ENCODE data around the gene RETREG3. TPM values are rescaled to one million over a fixed set of nuclear protein-coding genes. Genes with fewer than 3 reads are reported as not detected.

RETREG3 gene
- total RNA-seq, 1 experiment from 2014 or later = 38.5 TPM

DNA sequence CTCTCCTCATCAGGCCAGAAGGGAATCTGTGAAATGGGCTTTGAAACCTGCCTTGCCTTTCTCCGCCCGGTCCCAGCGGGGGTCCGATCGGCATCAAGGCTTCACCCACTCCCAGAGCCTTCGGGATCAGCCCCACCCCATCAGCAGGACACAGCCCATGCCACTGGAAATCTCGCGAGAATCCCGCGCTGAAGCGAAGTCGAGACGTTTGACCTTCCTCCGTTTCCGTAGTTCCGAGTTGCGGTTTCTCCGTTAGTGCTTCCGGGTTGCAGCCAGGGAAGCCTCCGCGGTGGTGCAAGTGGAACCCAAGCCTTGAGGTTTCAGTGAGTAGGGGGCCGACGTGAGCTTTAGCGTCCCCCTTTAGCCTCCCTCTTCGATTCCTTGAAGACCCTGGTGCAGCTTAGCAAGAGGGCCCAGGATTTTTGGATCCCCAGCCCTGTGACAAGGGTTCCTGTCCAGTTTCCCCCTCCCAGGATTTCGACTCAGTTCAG lies 47.2 kb downstream of the RETREG3 start, which contains the start of gene COASY:
TSS of gene COASY (plus strand) at position 252 of the 491 bp plus-strand sequence. CDS start 475 bp downstream, outside the sequence.
- peak; percentile 79 for ATAC-seq
- H3K27me3 ChIP-seq (ENCODE audit: insufficient read depth, low read length) = no peaks in the 10 kb centered on the region
- CTCF ChIA-PET = no interaction called here
- H3K4me3 ChIP-seq (replicated peaks in 1 of 2; ENCODE audit: low read depth in 1 of 2, low read length in 2 of 2) = peak within 1 kb of the TSS; percentile 99 to 100
- intact Hi-C loops (cut with micrococcal nuclease) = no loop called here
- H4K20me1 ChIP-seq (ENCODE audit: insufficient read depth) = no peaks in the 10 kb centered on the region
- no peak within 1 kb of the TSS for H2AFZ ChIP-seq (ENCODE audit: low read depth, low read length, poor library complexity, severe bottlenecking)
- no peaks in the 10 kb centered on the region for H3K9me2 ChIP-seq (ENCODE audit: insufficient read depth)
- H3K9me3 ChIP-seq (ENCODE audit: control insufficient read depth in 1 of 2, insufficient read depth in 1 of 2, low read depth in 1 of 2, low read length in 2 of 2) = no peaks in the 10 kb centered on the region
- peak; percentile 98 for DNase-seq (ENCODE audit: low read depth, low spot score)
- H3K9ac ChIP-seq (ENCODE audit: low read length) = peak within 1 kb of the TSS; percentile 99
- H3K4me1 ChIP-seq (ENCODE audit: control insufficient read depth in 1 of 2, insufficient read depth in 2 of 2, low read length in 2 of 2) = peaks cover 30 to 49% of the 10 kb centered on the region in 2 experiments
- H3K4me2 ChIP-seq (ENCODE audit: low read length) = peak within 1 kb of the TSS; percentile 99
- H3K79me2 ChIP-seq (ENCODE audit: insufficient read depth, low read length) = peaks cover 29% of the 10 kb centered on the region
- H3K27ac ChIP-seq (ENCODE audit: low read depth, low read length) = peak within 1 kb of the TSS; percentile 89
- no TSS peak for BruUV-seq (replicated peaks)
- RAD21 ChIA-PET (ENCODE audit: low non-redundant PET in 1 of 2, low total read pairs in 2 of 2, uncharacterized antibody in 2 of 2, unreplicated experiment in 2 of 2) = no interaction called here
- H3K36me3 ChIP-seq (ENCODE audit: control insufficient read depth in 1 of 2, insufficient read depth in 2 of 2, low read length in 2 of 2) = peaks cover 10 to 27% of the 10 kb centered on the region in 2 experiments; a peak in 3 of 4 replicates
- POLR2A ChIA-PET = interaction anchor here (0.6 kb wide), 1 partner anchor 210 kb away, joined by 3 read pairs; no protein-coding TSS in a partner anchor
- peak; percentile 61 for TF ChIP-seq POLR2A (IDR thresholded peaks at IDR 0.05; ENCODE audit: borderline replicate concordance, extremely low read depth, insufficient read depth, insufficient read length)
- no peak for TF ChIP-seq TCF7L2 (IDR thresholded peaks at IDR 0.05; ENCODE audit: borderline replicate concordance, extremely low read depth, insufficient read depth, insufficient read length)
- peak; percentile 83 for TF ChIP-seq YY1 (IDR thresholded peaks at IDR 0.05; ENCODE audit: extremely low read depth, insufficient replicate concordance, low read depth, low read length)
- TF ChIP-seq SRF (IDR thresholded peaks at IDR 0.05; ENCODE audit: low read depth) = no peak
- TF ChIP-seq EZH2 (IDR thresholded peaks at IDR 0.05) = no peak
- TF ChIP-seq ZNF274 (IDR thresholded peaks at IDR 0.05; ENCODE audit: low read depth, low read length) = no peak
- TF ChIP-seq, protein P1, sequence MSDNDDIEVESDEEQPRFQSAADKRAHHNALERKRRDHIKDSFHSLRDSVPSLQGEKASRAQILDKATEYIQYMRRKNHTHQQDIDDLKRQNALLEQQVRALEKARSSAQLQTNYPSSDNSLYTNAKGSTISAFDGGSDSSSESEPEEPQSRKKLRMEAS (IDR thresholded peaks at IDR 0.05) = peak; percentile 89
- peak; percentile 93 for TF ChIP-seq SIN3A (IDR thresholded peaks at IDR 0.05; ENCODE audit: low read depth)
- no peak for TF ChIP-seq ATF3 (IDR thresholded peaks at IDR 0.05)
- peak; percentile 100 for TF ChIP-seq ZBTB33 (IDR thresholded peaks at IDR 0.05; ENCODE audit: extremely low read depth, insufficient replicate concordance, low read length)
- no peak for TF ChIP-seq CTCF (IDR thresholded peaks at IDR 0.05 in 2 of 3, conservative IDR thresholded peaks at IDR 0.05 in 1 of 3; ENCODE audit: borderline replicate concordance in 1 of 3, insufficient read depth in 1 of 3, low read depth in 2 of 3, low read length in 2 of 3)
- TF ChIP-seq, protein P2, sequence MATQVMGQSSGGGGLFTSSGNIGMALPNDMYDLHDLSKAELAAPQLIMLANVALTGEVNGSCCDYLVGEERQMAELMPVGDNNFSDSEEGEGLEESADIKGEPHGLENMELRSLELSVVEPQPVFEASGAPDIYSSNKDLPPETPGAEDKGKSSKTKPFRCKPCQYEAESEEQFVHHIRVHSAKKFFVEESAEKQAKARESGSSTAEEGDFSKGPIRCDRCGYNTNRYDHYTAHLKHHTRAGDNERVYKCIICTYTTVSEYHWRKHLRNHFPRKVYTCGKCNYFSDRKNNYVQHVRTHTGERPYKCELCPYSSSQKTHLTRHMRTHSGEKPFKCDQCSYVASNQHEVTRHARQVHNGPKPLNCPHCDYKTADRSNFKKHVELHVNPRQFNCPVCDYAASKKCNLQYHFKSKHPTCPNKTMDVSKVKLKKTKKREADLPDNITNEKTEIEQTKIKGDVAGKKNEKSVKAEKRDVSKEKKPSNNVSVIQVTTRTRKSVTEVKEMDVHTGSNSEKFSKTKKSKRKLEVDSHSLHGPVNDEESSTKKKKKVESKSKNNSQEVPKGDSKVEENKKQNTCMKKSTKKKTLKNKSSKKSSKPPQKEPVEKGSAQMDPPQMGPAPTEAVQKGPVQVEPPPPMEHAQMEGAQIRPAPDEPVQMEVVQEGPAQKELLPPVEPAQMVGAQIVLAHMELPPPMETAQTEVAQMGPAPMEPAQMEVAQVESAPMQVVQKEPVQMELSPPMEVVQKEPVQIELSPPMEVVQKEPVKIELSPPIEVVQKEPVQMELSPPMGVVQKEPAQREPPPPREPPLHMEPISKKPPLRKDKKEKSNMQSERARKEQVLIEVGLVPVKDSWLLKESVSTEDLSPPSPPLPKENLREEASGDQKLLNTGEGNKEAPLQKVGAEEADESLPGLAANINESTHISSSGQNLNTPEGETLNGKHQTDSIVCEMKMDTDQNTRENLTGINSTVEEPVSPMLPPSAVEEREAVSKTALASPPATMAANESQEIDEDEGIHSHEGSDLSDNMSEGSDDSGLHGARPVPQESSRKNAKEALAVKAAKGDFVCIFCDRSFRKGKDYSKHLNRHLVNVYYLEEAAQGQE (IDR thresholded peaks at IDR 0.05; ENCODE audit: low read depth) = no peak
- no peak for TF ChIP-seq EZH2phosphoT487 (IDR thresholded peaks at IDR 0.05; ENCODE audit: borderline replicate concordance)
- TF ChIP-seq JUND (IDR thresholded peaks at IDR 0.05) = no peak
- TF ChIP-seq EGR1 (IDR thresholded peaks at IDR 0.05; ENCODE audit: low read depth) = no peak
- no peak for TF ChIP-seq CEBPB (IDR thresholded peaks at IDR 0.05; ENCODE audit: low read depth)
- peak; percentile 81 for TF ChIP-seq POLR2AphosphoS5 (IDR thresholded peaks at IDR 0.05; ENCODE audit: low read depth, low read length)
- TF ChIP-seq RAD21 (IDR thresholded peaks at IDR 0.05; ENCODE audit: low read depth) = no peak
- no peak for TF ChIP-seq FOSL1 (IDR thresholded peaks at IDR 0.05; ENCODE audit: low read depth)
- TF ChIP-seq ZFX (IDR thresholded peaks at IDR 0.05) = no peak
- TF ChIP-seq ELF1 (IDR thresholded peaks at IDR 0.05; ENCODE audit: borderline replicate concordance, low read depth) = no peak; the same call in 1 of the 2 replicates
